ENCODE data around the gene RFTN1. TPM values are rescaled to one million over a fixed set of nuclear protein-coding genes. Genes with fewer than 3 reads are reported as not detected.

The RFTN1 gene
- total and polyA plus RNA-seq, 2 of the 8 experiments (the other 6 are each of a cell fraction or from before 2014, with no cell fraction given), result 4.6 to 6.7 TPM

DNA sequence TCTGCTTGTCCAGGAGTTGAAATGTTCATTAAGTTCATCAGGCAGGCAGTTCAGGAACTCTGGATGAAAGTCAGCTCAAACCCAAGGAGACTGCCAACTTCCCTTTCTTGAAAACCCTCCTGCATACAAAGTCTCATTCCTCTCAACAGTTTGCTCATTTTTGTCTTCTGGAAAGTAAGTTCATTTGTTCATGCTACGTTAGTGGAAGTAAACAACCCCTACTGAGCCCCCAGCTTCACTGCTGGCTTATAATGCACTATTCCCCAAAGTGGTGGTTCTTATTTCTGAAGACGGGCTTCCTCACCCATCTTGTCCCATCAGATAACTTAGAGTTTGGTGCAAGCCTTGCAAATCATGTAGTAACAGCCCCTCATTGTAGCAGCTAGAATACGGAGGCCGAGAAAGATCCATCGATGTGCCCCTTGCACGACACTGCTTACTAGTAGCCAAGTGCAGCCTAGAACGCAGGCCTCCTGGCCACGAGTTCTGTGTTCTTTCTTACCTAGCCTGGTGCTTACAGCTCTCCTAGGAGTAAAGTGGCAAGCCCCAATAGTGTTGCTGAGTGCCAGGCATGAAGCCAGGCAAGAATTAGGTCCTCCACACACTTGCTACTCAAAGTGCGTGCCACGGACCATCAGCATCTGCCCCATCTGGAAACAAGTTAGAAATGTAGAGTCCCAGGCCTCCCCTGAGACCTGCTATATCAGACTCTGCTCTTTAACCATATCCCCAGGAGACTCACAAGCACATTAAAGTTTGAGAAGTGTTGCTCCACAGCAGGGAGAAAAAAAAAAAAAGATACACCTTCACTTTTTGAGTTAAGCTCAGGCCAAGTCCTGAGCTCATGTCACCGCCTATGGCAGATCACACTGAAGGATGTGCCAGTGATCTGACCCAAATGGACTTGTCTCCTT lies 82.5 kb downstream of the RFTN1 start (continued):
- TF ChIP-seq, protein P1, sequence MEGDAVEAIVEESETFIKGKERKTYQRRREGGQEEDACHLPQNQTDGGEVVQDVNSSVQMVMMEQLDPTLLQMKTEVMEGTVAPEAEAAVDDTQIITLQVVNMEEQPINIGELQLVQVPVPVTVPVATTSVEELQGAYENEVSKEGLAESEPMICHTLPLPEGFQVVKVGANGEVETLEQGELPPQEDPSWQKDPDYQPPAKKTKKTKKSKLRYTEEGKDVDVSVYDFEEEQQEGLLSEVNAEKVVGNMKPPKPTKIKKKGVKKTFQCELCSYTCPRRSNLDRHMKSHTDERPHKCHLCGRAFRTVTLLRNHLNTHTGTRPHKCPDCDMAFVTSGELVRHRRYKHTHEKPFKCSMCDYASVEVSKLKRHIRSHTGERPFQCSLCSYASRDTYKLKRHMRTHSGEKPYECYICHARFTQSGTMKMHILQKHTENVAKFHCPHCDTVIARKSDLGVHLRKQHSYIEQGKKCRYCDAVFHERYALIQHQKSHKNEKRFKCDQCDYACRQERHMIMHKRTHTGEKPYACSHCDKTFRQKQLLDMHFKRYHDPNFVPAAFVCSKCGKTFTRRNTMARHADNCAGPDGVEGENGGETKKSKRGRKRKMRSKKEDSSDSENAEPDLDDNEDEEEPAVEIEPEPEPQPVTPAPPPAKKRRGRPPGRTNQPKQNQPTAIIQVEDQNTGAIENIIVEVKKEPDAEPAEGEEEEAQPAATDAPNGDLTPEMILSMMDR (IDR thresholded peaks at IDR 0.05; ENCODE audit: control extremely low read depth in 1 of 3, insufficient read depth in 1 of 3, low read depth in 1 of 3, low read length in 3 of 3), result no peak
- TF ChIP-seq CBX5 (IDR thresholded peaks at IDR 0.05; ENCODE audit: low read depth, low read length), result no peak
- no peak for TF ChIP-seq TEAD4 (IDR thresholded peaks at IDR 0.05; ENCODE audit: low read depth, low read length)
- TF ChIP-seq NRF1 (IDR thresholded peaks at IDR 0.05; ENCODE audit: low read depth, low read length), result no peak
- no peak for TF ChIP-seq EGR1 (IDR thresholded peaks at IDR 0.05; ENCODE audit: borderline replicate concordance, low read depth, low read length)
- TF ChIP-seq SP1 (IDR thresholded peaks at IDR 0.05; ENCODE audit: low read depth, low read length), result no peak
- TF ChIP-seq, protein P2, sequence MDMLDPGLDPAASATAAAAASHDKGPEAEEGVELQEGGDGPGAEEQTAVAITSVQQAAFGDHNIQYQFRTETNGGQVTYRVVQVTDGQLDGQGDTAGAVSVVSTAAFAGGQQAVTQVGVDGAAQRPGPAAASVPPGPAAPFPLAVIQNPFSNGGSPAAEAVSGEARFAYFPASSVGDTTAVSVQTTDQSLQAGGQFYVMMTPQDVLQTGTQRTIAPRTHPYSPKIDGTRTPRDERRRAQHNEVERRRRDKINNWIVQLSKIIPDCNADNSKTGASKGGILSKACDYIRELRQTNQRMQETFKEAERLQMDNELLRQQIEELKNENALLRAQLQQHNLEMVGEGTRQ (IDR thresholded peaks at IDR 0.05; ENCODE audit: low read length), result no peak
- no peak for TF ChIP-seq CEBPB (IDR thresholded peaks at IDR 0.05; ENCODE audit: low read depth, low read length)
- TF ChIP-seq, protein P3, sequence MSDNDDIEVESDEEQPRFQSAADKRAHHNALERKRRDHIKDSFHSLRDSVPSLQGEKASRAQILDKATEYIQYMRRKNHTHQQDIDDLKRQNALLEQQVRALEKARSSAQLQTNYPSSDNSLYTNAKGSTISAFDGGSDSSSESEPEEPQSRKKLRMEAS (IDR thresholded peaks at IDR 0.05), result no peak
- no peak for TF ChIP-seq BRCA1 (IDR thresholded peaks at IDR 0.05; ENCODE audit: low read depth, low read length)
- no peak for TF ChIP-seq RBBP5 (IDR thresholded peaks at IDR 0.05; ENCODE audit: borderline replicate concordance, low read depth, low read length)
- no peak for TF ChIP-seq RFX5 (IDR thresholded peaks at IDR 0.05; ENCODE audit: borderline replicate concordance, low read depth, low read length)

All from H1 (cell line).